GM12873 (cell line): ENCODE measurements around the gene APBB1.

Source experiments
- TF ChIP-seq, protein P1 (sequence below): IDR thresholded peaks from 2 replicates; pipeline ENCODE4 v1.5.1; 2012; ENCODE audit warnings: low read depth, mild to moderate bottlenecking, moderate library complexity, low read length, control low read depth; ENCODE audit not compliant: insufficient read depth; ENCODE audit errors: missing control alignments

The APBB1 gene

GRCh38 chr11:6405052-6405667 is 13.7 kb downstream of the APBB1 start:
- TF ChIP-seq, protein P1, sequence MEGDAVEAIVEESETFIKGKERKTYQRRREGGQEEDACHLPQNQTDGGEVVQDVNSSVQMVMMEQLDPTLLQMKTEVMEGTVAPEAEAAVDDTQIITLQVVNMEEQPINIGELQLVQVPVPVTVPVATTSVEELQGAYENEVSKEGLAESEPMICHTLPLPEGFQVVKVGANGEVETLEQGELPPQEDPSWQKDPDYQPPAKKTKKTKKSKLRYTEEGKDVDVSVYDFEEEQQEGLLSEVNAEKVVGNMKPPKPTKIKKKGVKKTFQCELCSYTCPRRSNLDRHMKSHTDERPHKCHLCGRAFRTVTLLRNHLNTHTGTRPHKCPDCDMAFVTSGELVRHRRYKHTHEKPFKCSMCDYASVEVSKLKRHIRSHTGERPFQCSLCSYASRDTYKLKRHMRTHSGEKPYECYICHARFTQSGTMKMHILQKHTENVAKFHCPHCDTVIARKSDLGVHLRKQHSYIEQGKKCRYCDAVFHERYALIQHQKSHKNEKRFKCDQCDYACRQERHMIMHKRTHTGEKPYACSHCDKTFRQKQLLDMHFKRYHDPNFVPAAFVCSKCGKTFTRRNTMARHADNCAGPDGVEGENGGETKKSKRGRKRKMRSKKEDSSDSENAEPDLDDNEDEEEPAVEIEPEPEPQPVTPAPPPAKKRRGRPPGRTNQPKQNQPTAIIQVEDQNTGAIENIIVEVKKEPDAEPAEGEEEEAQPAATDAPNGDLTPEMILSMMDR = no peak

DNA sequence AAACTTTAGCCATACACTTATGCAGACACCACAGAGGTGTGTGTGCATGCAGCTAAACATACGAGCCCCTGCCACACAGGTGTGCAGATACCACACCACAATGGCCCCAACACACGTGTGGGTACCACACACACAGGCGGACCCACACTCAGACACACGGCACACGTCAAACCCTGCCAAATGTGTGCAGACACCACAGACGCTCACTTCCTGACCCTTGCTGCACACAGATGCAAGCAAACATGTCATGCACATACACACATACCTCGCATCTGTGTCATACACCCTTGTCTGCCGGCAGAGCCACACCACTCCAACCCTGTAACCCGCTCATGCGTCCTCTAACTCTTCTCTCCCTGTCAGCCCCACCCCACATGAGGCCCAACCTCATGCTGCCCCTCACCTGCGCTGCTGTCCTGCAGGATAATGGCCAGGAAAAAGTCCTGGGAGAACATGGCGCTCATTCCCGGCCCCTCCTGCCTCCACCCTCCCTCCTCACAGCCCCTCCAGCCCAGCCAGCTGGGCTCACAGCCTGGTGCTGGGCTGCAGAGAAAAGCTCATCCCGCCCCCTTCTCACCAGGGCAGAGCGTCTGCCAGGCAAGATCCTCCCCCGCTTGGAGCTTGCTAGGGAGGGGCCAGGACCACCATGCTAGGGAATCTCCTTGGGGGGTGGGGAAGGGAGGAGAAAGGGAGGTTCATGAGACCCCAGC is 14.4 kb downstream of the APBB1 start:
- TF ChIP-seq, protein P1 = no peak

- TF ChIP-seq, protein P1 = no peak
Observed at GRCh38 chr11:6403539-6403938, 15.4 kb downstream of the APBB1 start.

- TF ChIP-seq, protein P1 = no peak
Observed at GRCh38 chr11:6402561-6402981, 16.3 kb downstream of the APBB1 start.

GRCh38 chr11:6402061-6402470 is 16.8 kb downstream of the APBB1 start:
- TF ChIP-seq, protein P1 = no peak

DNA sequence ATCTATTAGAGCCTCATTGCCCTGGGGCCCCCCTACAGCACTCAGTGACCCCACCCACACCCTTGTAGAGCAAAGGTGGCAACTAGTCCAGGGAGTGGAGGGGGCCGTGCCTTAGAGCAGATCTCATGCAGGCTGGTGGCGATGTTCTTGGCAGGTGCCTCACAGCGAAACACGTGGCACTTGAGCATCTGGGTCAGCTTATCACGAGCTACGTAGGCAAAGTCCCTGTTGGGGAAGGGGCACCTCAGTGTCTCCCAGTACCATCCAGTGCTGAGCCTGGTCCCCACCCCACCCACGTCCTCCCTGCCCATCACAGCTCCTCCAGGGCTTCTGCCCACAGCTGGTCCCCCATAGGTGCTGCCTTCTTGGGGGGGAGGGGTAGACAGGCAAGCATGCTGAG is 17.4 kb downstream of the APBB1 start:
- TF ChIP-seq, protein P1 = no peak

DNA sequence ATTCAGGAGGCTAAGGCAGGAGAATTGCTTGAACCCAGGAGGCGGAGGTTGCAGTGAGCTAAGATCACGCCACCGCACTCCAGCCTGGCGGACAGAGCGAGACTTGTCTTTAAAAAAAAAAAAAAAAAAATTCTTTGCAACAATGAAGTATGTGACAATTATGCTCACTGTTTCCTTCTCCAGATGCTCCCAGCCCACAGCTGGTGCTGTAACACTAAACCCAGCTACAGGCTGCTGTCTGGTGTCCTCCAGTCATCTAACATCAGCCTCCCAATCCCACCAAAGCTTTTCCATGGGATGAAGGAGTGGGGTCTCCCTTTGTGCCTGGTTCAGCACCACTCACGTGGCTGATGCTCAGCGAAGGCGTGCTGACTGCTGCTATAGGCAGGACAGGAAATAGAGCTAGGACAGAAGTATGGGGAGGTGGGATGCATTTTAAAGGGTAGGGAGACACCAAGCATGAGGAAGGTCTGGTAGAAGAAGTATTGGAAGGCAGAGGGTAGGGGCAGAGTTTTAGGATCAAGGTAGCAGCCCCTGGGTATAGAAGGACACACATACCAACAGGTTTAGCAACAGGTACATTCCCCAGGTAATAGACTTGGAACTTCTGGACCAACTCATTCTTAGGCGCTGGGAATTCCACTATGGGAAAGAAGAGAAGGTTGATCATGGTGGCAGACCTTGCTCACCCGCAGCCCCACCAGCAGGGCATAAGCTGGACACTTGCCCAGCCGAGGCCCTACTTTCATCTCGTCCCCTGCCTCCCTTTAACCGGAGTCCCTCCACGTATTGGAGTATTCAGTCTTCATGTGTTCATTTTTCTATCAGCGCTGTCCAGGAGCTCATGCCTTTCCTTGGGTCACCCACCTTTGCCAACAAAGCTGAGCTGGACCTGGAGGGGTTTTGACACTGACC is 18.2 kb downstream of the APBB1 start:
- TF ChIP-seq, protein P1 = no peak
